Type B pancreatic cell (in vitro differentiated cells): Measurements from ENCODE around the gene CLSTN3. TPM values are rescaled to one million over a fixed set of nuclear protein-coding genes. Genes with fewer than 3 reads are reported as not detected.

Experiments
- DNase-seq: peaks from one replicate; pipeline ENCODE4 v3.0.0; 2021; ENCODE audit warnings: mixed read lengths; ENCODE audit not compliant: unreplicated experiment; ENCODE audit errors: extremely low spot score
- H3K27ac Mint-ChIP-seq: 2 replicates; pipeline ENCODE4 v1.8.0; 2021; ENCODE audit warnings: mild to moderate bottlenecking, mixed read lengths
- H3K27me3 Mint-ChIP-seq: 2 replicates; pipeline ENCODE4 v1.8.0; 2021; ENCODE audit warnings: mixed read lengths
- H3K36me3 Mint-ChIP-seq: 2 replicates; pipeline ENCODE4 v1.8.0; 2021; ENCODE audit warnings: mixed read lengths
- H3K4me1 Mint-ChIP-seq: one replicate; pipeline ENCODE4 v1.8.0; 2021; ENCODE audit warnings: mixed read lengths; ENCODE audit not compliant: unreplicated experiment
- H3K4me3 Mint-ChIP-seq: 2 replicates; pipeline ENCODE4 v1.8.0; 2021; ENCODE audit warnings: mild to moderate bottlenecking, mixed read lengths
- H3K9me3 Mint-ChIP-seq: 2 replicates; pipeline ENCODE4 v1.8.0; 2021; ENCODE audit warnings: mixed read lengths
- total RNA-seq: library from RNA; stranded (reverse); gene quantifications from 2 replicates; pipeline ENCODE4 v1.2.1, GENCODE V29; 2021; ENCODE audit warnings: low replicate concordance
- TF ChIP-seq, protein P1 (sequence below): fragments of 200-600 bp; sonication (generic); conservative IDR thresholded peaks from 2 replicates; pipeline ENCODE4 v1.5.0; 2021; ENCODE audit warnings: antibody characterized with exemption, mild to moderate bottlenecking

The CLSTN3 gene
- total RNA-seq, 1 donor from 2014 or later: 51.6 TPM

DNA sequence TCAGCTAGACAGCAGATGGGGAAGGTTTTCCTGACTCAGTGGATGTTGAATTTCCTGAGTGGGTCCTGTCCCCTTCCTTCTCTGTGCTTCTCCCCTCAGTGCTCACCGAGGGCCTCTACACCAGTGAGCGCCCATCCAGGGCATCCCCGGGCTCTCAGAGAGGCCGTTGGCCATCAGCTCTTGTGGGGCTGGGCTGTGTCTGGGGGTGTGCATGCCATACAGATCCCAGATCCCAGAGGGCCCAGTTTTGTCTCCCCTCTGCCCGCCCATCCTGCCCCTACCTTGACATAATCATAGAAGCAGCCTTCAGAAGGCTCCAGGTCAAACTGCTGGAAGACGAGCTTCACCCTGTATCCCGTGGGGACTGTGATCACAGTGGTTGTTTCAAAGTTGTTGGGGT lies 39.0 kb upstream of the CLSTN3 start:
- no peak overlapping the region for H3K27ac Mint-ChIP-seq
- peaks cover 27% of the 10 kb centered on the region for H3K27me3 Mint-ChIP-seq
- no peak for DNase-seq
- no peaks in the 10 kb centered on the region for H3K36me3 Mint-ChIP-seq
- H3K4me1 Mint-ChIP-seq: peaks cover 10% of the 10 kb centered on the region
- TF ChIP-seq, protein P1, sequence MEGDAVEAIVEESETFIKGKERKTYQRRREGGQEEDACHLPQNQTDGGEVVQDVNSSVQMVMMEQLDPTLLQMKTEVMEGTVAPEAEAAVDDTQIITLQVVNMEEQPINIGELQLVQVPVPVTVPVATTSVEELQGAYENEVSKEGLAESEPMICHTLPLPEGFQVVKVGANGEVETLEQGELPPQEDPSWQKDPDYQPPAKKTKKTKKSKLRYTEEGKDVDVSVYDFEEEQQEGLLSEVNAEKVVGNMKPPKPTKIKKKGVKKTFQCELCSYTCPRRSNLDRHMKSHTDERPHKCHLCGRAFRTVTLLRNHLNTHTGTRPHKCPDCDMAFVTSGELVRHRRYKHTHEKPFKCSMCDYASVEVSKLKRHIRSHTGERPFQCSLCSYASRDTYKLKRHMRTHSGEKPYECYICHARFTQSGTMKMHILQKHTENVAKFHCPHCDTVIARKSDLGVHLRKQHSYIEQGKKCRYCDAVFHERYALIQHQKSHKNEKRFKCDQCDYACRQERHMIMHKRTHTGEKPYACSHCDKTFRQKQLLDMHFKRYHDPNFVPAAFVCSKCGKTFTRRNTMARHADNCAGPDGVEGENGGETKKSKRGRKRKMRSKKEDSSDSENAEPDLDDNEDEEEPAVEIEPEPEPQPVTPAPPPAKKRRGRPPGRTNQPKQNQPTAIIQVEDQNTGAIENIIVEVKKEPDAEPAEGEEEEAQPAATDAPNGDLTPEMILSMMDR: no peak
- no peaks in the 10 kb centered on the region for H3K9me3 Mint-ChIP-seq
- no peak overlapping the region for H3K4me3 Mint-ChIP-seq

DNA sequence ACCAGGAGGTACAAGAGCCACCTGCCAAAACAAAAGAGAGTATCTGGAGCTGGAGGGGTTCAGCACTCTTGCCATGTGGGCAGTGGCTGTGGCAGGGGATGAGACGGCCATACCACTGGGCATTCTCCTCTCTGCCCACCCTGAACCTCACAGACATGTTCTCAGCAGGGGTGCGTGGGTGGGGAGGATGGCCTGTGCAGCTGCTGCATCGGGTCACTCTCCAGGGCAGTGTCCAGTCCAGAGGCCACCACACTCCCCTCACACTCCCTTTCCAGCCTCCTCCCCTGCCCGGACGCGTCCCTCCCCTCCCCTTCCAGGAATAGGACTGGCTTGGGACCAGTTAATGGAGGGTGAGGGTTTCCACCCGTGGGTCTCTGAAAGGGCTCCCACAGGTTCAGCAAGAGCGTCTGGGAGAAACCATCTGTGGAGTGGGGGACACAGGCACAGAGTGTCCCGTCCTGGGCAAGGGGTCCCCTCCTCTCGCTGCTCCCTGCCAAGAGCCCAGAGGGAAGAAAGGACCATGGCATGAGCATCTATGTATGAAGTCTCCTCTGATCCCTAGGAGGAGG lies 38.4 kb upstream of the CLSTN3 start:
- DNase-seq: no peak
- peaks cover 27% of the 10 kb centered on the region for H3K27me3 Mint-ChIP-seq
- H3K27ac Mint-ChIP-seq: peak overlapping the region; percentile 80
- H3K4me3 Mint-ChIP-seq: peak overlapping the region; percentile 83
- H3K9me3 Mint-ChIP-seq: no peaks in the 10 kb centered on the region
- TF ChIP-seq, protein P1: no peak
- H3K4me1 Mint-ChIP-seq: peaks cover 10% of the 10 kb centered on the region
- no peaks in the 10 kb centered on the region for H3K36me3 Mint-ChIP-seq

DNA sequence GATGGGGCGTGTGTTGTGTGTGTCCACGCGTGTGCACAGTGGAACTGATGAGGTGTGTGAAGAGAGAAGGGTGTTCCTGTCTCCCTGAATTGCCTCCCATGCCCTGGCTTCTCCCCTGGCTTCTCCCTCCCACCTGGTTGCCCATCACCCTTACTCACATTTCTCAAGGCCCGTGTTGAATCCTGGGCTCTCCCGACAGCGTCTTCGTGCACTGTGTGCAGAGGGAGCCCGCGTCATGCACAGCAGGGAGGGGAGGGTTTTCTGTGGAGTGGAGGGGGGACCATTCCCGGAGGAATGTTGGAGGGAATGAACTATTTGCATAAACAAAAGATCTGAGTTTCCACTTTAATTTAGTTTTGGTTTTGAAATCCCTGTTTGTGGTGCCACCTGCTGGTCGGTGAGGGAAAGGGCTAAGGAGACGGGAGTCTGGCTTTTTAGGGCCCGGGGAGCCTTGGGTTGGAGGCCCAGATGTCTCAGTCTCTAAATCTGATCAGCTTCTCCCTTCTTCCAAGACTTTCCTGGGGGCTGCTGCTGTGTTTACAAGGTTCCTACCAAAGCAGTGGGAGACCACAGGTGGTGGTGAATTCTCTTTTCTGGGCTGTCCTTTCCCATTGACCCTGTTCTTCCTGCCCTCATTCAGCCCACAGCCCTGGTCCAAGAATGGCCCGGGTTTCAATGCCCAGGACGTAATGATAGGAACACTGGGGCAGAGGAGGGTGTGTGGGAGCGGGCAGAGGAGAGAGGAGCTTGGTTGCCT lies 37.8 kb upstream of the CLSTN3 start, which contains the start of gene C1R:
Gene C1R, minus strand, starts transcription at position 217 of the 757 bp plus-strand sequence. Its CDS starts 57 bp downstream, at position 160.
- TF ChIP-seq, protein P1: peak; percentile 96

DNA sequence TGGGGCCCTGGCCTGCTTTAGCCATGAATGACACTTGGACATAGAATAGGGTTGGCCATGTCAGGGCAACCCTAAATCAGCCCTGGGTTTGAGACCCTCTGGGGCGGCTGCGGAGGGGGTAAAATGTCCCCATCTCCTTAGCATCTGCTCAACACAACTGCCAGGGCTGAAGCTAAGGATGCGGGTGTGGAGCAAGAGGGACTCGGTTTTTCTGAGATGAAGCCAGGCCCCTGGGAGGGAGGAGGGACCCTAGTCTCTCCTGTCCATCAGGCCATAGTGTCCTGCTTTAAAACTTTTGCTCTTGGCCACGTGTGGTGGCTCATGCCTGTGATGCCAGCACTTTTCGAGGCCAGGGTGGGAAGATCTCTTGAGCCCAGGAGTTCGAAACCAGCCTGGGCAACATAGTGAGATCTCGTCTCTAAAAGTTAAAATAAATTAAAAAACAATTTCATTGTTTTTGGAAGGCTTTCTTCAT lies 37.1 kb upstream of the CLSTN3 start:
- Mint-ChIP-seq H3K36me3 (no peaks in the 10 kb centered on the region), H3K4me1 (peaks cover 10% of the 10 kb centered on the region), H3K27ac (no peak overlapping the region), H3K9me3 (no peaks in the 10 kb centered on the region), H3K27me3 (peaks cover 18% of the 10 kb centered on the region), H3K4me3 (no peak overlapping the region)
- DNase-seq: no peak
- TF ChIP-seq, protein P1: no peak

More for the DNA sequence above, 37.8 kb upstream of the CLSTN3 start, which contains the start of gene C1R:
- peaks cover 10% of the 10 kb centered on the region for H3K4me1 Mint-ChIP-seq
- H3K9me3 Mint-ChIP-seq: no peaks in the 10 kb centered on the region
- H3K36me3 Mint-ChIP-seq: no peaks in the 10 kb centered on the region
- H3K4me3 Mint-ChIP-seq: peak within 1 kb of the TSS; percentile 83
- no peak for DNase-seq
- peak within 1 kb of the TSS; percentile 80 for H3K27ac Mint-ChIP-seq
- H3K27me3 Mint-ChIP-seq: peaks cover 23% of the 10 kb centered on the region

DNA sequence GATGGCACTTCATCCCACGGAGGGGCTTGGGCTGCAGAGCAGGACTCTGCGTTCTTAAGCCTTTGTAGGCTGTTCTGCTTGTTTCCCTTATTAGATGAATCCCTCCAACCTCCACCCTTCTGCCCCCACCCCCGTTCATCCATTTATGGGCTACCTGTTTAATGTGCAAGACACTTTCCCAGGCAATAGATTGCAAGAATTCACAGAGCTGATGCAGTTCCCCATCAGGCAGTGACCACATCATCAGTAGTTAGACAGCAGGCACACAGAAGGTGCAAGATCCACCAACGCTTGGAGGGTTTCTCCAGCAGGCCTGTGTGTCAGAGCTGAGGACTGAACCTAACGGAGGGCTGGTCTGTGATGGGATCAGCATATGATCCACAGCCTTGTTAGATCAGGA lies 36.7 kb upstream of the CLSTN3 start:
- Mint-ChIP-seq H3K27ac (no peak overlapping the region), H3K4me3 (no peak overlapping the region), H3K36me3 (peaks cover 4% of the 10 kb centered on the region), H3K9me3 (no peaks in the 10 kb centered on the region), H3K27me3 (peaks cover 18% of the 10 kb centered on the region), H3K4me1 (peaks cover 10% of the 10 kb centered on the region)
- no peak for DNase-seq
- TF ChIP-seq, protein P1: no peak
